Heart right ventricle (tissue), 16 donors: Measurements from ENCODE around the gene OMG. TPM values are rescaled to one million over a fixed set of nuclear protein-coding genes. Genes with fewer than 3 reads are reported as not detected.

Experiments used
- ATAC-seq, 8 donors: fragments of 200-7000 bp; cut with Tn5 transposase; one replicate each; pipeline ENCODE4 v1.9.1; 2020; ENCODE audit warnings: mild to moderate bottlenecking in 8 of 8, moderate library complexity in 8 of 8, moderate number of reproducible peaks in 1 of 8
- DNase-seq, 2 donors: peaks; one replicate each; pipeline ENCODE4 v3.0.0-alpha.2; 2020
- H3K27ac ChIP-seq, 10 donors: fragments of 200-600 bp; sonication (generic) in 2 of 10; one replicate each; pipeline versions ENCODE4 v1.5.0 to v1.8.0; 2020 to 2022; ENCODE audit warnings: mild to moderate bottlenecking in 3 of 10
- H3K27me3 ChIP-seq, 7 donors: fragments of 200-600 bp; one replicate each; pipeline ENCODE4 v1.8.0; 2021 to 2022; ENCODE audit warnings: mild to moderate bottlenecking in 2 of 7
- H3K36me3 ChIP-seq, 9 donors: fragments of 200-600 bp; sonication (generic) in 1 of 9; one replicate each; pipeline versions ENCODE4 v1.5.0 to v1.8.0; 2020 to 2022; ENCODE audit warnings: mild to moderate bottlenecking in 2 of 9
- H3K4me1 ChIP-seq, 9 donors: fragments of 200-600 bp; sonication (generic) in 1 of 9; one replicate each; pipeline versions ENCODE4 v1.5.0 to v1.8.0; 2020 to 2022; ENCODE audit warnings: mild to moderate bottlenecking in 4 of 9
- H3K4me3 ChIP-seq, 10 donors: fragments of 200-600 bp; sonication (generic) in 2 of 10; one replicate each; pipeline versions ENCODE4 v1.5.0 to v1.8.0; 2020 to 2022; ENCODE audit warnings: mild to moderate bottlenecking in 7 of 10, moderate library complexity in 2 of 10
- H3K9me3 ChIP-seq, 11 donors: fragments of 200-600 bp in 10 of 11; sonication (generic) in 2 of 11; one replicate each; pipeline versions ENCODE4 v1.5.0 to v1.8.0; 2013 to 2022; ENCODE audit warnings: mild to moderate bottlenecking in 2 of 11, control low read depth in 1 of 11, moderate library complexity in 1 of 11
- CTCF ChIP-seq, 9 donors: fragments of 200-600 bp; sonication (generic) in 2 of 9; IDR thresholded peaks; one replicate each; pipeline versions ENCODE4 v1.5.0 to v1.8.0; 2021 to 2022; ENCODE audit warnings: antibody characterized with exemption in 9 of 9, mild to moderate bottlenecking in 5 of 9, moderate library complexity in 1 of 9
- WGBS, 2 donors: extraction: QIAGEN DNeasy Blood & Tissue Kit; methylation state at CpG; one replicate each; pipeline ENCODE4 v1.1.7; 2013; ENCODE audit warnings: inconsistent platforms in 1 of 2; 5-methylcytosine and 5-hydroxymethylcytosine counted together
- intact Hi-C, 10 donors: fragments of 100-400 bp; cut with DNase I; formaldehyde crosslinking; loops; one replicate each; pipeline versions ENCODE4 v1.11.1 to v1.14.2; 2022
- polyA plus RNA-seq, 2 donors: library from polyadenylated mRNA; stranded (reverse); fragments of 200-250 nt; gene quantifications; one replicate each; pipeline ENCODE4 v1.2.3, GENCODE V29; 2013
- total RNA-seq, 10 donors: library from RNA; stranded (reverse); fragmentation: NEBNext Ultra II Directional in 3 of 10; extraction: Animal tissue kit (Norgen Biotek cat#: 25700) in 3 of 10; gene quantifications; one replicate each; pipeline versions ENCODE4 v1.2.1 to v1.2.4, GENCODE V29; 2021 to 2023
- donor health status: Arrhythmogenic right ventricular cardiomyopathy.
- donor health status: ischemic (EF 13 %, LVEDD 7.1; RV severe dilation, severe dysfunction).
- donor health status: healthy with polysubstance abuse.
- donor health status: DM: no; HTN: yes; CAD: no.
- donor health status: DM: no; HTN: no; CAD: no.
- donor health status: ischemic (EF 25% LVEDD 6.9; RV normal size, moderate dysfunction).
- donor health status: ischemic (EF 25% LVEDD 5.7; RV mildly dilated, moderate dysfunction).
- donor health status: healthy.
- donor health status: DM: yes; HTN: yes; CAD: no.
- donor health status: Ischemic cardiomyopathy.
- donor health status: ischemic (EF 35%, LVEDD 5.7; RV mildly dilated, moderate dysfunction).
- donor health status: nonischemic (EF 11% LVEDD 7.7; RV severe dilation, severe dysfunction).
- donor health status: DM: yes; HTN: yes; CAD: no.
- donor health status: PGD.
- donor health status: ischemic (EF 29% LVEDD 5.4; RV normal size, mild dysfunction).
- donor health status: nonischemic (EF 23%, LVEDD 6.1; RV moderate dilation, normal function).

Gene OMG
- total and polyA plus RNA-seq, 12 donors = 0.07 to 0.77 (median 0.36) TPM; not detected in 7

- DNase-seq (no peak), ATAC-seq (no peak)
- WGBS, 2 donors = 78 to 83% methylated on average over 5 of the region's 5 CpGs
- intact Hi-C loops = no loop called here
- Histone ChIP-seq H3K27ac (peak overlapping the region in 1 of 10 donors; percentile 89), H3K4me3 (peak overlapping the region in 2 of 10 donors; percentile 2 to 57), H3K9me3 (no peaks in the 10 kb centered on the region), H3K27me3 (no peaks in the 10 kb centered on the region), H3K4me1 (peaks cover 0 to 33% (median 0%) of the 10 kb centered on the region in 9 donors), H3K36me3 (peaks cover 0 to 41% (median 6%) of the 10 kb centered on the region in 9 donors)
- TF ChIP-seq CTCF (IDR thresholded peaks at IDR 0.05) = no peak
These were observed 11.6 kb upstream of the OMG start for GRCh38 chr17:31308372-31309334.

DNA sequence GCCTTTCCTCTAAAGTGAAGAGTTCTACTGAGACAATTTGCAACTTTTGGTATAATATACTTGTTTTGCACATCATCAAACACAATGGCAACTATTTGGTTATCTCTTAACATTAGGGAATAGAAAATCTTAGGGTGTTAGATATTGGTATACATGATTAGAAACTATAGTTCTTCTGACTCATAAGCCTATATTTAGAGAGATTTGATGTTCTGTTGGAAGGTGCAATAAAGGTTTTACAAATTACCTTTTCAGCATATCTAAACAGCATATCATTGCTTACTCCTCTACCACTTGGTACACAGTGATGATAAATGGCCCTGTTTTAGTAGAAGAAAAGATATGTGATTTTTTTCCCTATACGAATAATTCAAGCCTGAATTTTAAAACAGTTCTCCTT lies 10.6 kb upstream of the OMG start:
- no peak for DNase-seq
- no peak for TF ChIP-seq CTCF (IDR thresholded peaks at IDR 0.05)
- Histone ChIP-seq H3K36me3 (peaks cover 0 to 51% (median 6%) of the 10 kb centered on the region in 9 donors), H3K27me3 (no peaks in the 10 kb centered on the region), H3K9me3 (no peaks in the 10 kb centered on the region), H3K27ac (peak overlapping the region in 1 of 10 donors; percentile 89), H3K4me1 (peaks cover 0 to 33% (median 0%) of the 10 kb centered on the region in 9 donors), H3K4me3 (peak overlapping the region in 1 of 10 donors; percentile 57)
- WGBS, 2 donors = 85 to 94% methylated on average over 1 of the region's 1 CpG
- ATAC-seq = no peak
- intact Hi-C loops = no loop called here

DNA sequence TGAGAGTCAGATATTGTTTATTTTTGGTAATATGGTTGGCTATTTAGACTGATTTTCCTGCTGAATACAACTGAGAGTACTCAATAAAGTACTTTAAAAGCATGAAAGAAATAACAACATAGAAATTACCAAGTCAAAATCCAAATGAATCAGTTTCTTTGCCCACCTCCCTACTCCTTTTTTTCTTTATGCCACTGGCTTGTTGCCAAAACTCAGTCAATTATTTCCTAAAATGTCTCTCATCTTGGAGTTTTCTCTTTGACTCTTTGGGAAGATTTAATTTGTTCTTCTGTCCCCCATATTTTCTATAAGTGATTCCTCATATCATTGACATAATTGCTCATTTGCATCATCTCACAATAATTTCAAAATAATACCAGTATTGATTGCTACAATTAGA lies 2.6 kb upstream of the OMG start:
- Histone ChIP-seq H3K9me3 (no peaks in the 10 kb centered on the region), H3K36me3 (peaks cover 0 to 21% (median 0%) of the 10 kb centered on the region in 9 donors), H3K4me1 (peaks cover 0 to 4% (median 0%) of the 10 kb centered on the region in 9 donors), H3K27ac (no peak overlapping the region), H3K27me3 (no peaks in the 10 kb centered on the region), H3K4me3 (no peak overlapping the region)
- ATAC-seq (no peak), DNase-seq (no peak)
- no peak for TF ChIP-seq CTCF (IDR thresholded peaks at IDR 0.05)
- intact Hi-C loops = no loop called here

DNA sequence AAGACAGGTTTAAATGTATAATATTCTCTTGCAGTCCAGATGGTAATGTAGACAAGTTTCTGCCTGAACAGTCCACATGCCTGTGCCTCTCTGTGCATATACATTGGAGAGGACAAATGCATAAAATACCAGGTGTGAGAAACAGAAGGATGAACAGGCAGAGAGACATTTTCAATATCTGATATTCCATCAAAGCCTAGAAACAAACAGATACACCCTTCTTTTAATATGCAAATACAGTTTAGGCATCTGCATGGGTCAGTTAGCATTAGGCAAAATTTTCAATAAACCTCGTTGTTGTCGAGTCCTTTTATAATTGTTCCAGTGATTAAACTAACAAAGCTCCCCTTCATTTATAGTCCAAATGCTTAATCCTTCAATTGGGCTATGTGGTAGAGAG lies 897 bp downstream of the OMG start:
- peaks cover 0 to 36% (median 0%) of the 10 kb centered on the region in 9 donors for H3K36me3 ChIP-seq
- H3K27me3 ChIP-seq = no peaks in the 10 kb centered on the region
- WGBS, 2 donors = 86 to 89% methylated on average over 2 of the region's 2 CpGs
- no peak overlapping the region for H3K4me3 ChIP-seq
- intact Hi-C loops = no loop called here
- no peak overlapping the region for H3K27ac ChIP-seq
- ATAC-seq = no peak
- no peak for TF ChIP-seq CTCF (IDR thresholded peaks at IDR 0.05)
- H3K9me3 ChIP-seq = no peaks in the 10 kb centered on the region
- H3K4me1 ChIP-seq = peaks cover 0 to 4% (median 0%) of the 10 kb centered on the region in 9 donors
- DNase-seq = no peak
